Muscle layer of colon (tissue), 2 donors: ENCODE data around the gene ANOS1.
"Not testable (repeated sequence)": the region's sequence is repeated elsewhere in the genome, so short reads cannot be mapped to it uniquely, and the experiment has no call there.

Experiments used
- H3K27ac ChIP-seq: one replicate; pipeline ENCODE4 v1.7.0; 2013; ENCODE audit warnings: low read depth, mild to moderate bottlenecking, low read length, moderate library complexity
- H3K27me3 ChIP-seq, 2 donors: one replicate each; pipeline ENCODE4 v1.7.0; 2013; ENCODE audit warnings: low read length in 2 of 2, mild to moderate bottlenecking in 2 of 2; ENCODE audit not compliant: insufficient read depth in 2 of 2, control insufficient read depth in 1 of 2
- H3K36me3 ChIP-seq: one replicate; pipeline ENCODE4 v1.7.0; 2013; ENCODE audit warnings: mild to moderate bottlenecking, low read length; ENCODE audit not compliant: insufficient read depth
- H3K4me1 ChIP-seq: one replicate; pipeline ENCODE4 v1.7.0; 2013; ENCODE audit warnings: mild to moderate bottlenecking, low read length; ENCODE audit not compliant: insufficient read depth
- H3K4me3 ChIP-seq, 2 donors: one replicate each; pipeline ENCODE4 v1.7.0; 2013; ENCODE audit warnings: low read length in 2 of 2, low read depth in 1 of 2, mild to moderate bottlenecking in 1 of 2, moderate library complexity in 1 of 2
- H3K9ac ChIP-seq: one replicate; pipeline ENCODE4 v1.7.0; 2013; ENCODE audit warnings: low read length
- H3K9me3 ChIP-seq: one replicate; pipeline ENCODE4 v1.7.0; 2013; ENCODE audit warnings: mild to moderate bottlenecking, low read length
- donor health status: abdominal sarcoma.
- donor health status: Adenocarcinoma of cecum.

ANOS1 gene

GRCh38 chrX:8502101-8502500, 229.8 kb downstream of the ANOS1 start:
- H3K27ac ChIP-seq, H3K4me3 ChIP-seq, H3K9me3 ChIP-seq, H3K27me3 ChIP-seq, H3K9ac ChIP-seq, H3K4me1 ChIP-seq, H3K36me3 ChIP-seq: not testable (repeated sequence)

DNA sequence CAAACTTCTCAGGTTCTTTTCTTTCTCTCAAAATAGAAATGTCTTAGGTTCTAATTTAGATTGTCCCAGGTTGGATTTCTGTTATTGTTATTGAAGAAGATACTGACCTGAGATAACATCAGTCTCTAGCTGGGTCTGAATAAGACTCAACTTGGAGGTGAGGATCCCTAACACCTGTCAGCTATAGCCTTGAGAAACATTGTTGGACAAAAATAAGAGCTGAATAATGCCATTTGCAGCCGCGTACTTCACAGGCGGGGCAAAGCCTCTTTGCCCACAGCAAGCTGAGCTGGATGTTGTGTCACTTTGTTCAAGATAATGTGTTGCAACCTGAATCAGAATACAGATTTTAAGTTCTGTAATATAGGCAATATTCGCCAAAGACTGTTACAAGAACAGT, 231.7 kb downstream of the ANOS1 start:
- no peak overlapping the region for H3K27ac ChIP-seq
- H3K36me3 ChIP-seq: no peaks in the 10 kb centered on the region
- no peaks in the 10 kb centered on the region for H3K27me3 ChIP-seq
- no peaks in the 10 kb centered on the region for H3K4me1 ChIP-seq
- H3K4me3 ChIP-seq: no peak overlapping the region
- no peak overlapping the region for H3K9ac ChIP-seq
- no peaks in the 10 kb centered on the region for H3K9me3 ChIP-seq

DNA sequence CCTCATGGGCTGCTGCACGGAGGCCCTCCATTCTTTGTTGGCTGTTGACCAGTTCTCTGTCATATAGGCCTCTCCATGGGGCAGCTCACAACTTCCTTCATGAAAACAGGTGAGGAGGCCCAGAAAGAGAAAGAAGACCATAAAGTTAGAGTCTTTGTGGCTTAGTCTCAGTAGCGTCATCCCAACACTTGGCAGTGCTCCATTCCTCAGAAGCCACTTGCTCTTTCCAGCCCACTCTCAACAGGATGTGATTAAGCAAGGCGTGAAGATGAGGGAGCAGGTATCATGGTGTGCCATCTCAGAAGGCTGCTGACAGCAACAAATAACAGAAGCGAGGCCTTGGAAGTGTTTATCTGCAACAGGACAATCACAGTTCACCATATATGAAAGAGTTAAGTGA, 236.9 kb downstream of the ANOS1 start:
- H3K27me3 ChIP-seq, H3K4me3 ChIP-seq, H3K4me1 ChIP-seq, H3K9me3 ChIP-seq, H3K9ac ChIP-seq, H3K27ac ChIP-seq, H3K36me3 ChIP-seq: not testable (repeated sequence)

DNA sequence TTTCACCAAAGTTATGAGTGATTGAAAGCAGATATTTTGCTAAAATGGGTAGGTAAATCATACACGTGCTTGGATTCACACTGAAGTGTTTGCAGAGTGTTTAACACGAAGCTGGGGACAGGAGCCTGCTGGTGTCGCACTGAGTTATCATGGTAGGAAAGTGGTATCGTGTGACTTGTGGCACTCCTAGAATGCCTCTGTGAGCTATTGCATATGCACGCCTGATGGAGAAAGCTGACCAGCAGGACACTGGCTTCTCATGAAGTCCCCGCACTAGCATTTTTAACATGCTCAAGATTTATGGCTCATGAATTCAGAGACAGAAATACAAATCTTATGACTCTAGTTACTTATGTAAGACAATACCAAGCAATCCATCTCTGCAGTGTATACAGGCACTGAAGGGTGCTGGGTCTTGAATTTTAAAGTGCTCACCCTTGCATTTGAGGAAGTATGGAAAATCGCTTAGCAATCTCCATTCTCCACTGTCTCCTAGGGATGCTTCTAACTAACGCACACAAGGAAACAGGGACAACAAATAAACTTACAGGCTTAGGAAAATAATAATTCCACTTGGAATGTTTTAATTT, 247.5 kb downstream of the ANOS1 start:
- H3K27ac ChIP-seq: no peak overlapping the region
- H3K9me3 ChIP-seq: no peaks in the 10 kb centered on the region
- no peak overlapping the region for H3K4me3 ChIP-seq
- no peaks in the 10 kb centered on the region for H3K27me3 ChIP-seq
- H3K4me1 ChIP-seq: no peaks in the 10 kb centered on the region
- no peaks in the 10 kb centered on the region for H3K36me3 ChIP-seq
- H3K9ac ChIP-seq: no peak overlapping the region
